NCI-H345 treated with DMSO at 0.1 percent for 48 hours (cell line): Measurements from ENCODE around the gene ACOXL.

ENCODE experiments used
- DNase-seq: peaks from one replicate; lab custom pipeline; 2025; ENCODE audit not compliant: unreplicated experiment; lab: John Stamatoyannopoulos, UW

Gene ACOXL

GRCh38 chr2:111154758-111155157 lies 422.4 kb downstream of the ACOXL start:
- DNase-seq = no peak

- peak; percentile 12 for DNase-seq
Observed at GRCh38 chr2:111155610-111156009, 423.2 kb downstream of the ACOXL start.

GRCh38 chr2:111156529-111156928 lies 424.2 kb downstream of the ACOXL start:
- DNase-seq = no peak

GRCh38 chr2:111157071-111157661 lies 424.8 kb downstream of the ACOXL start:
- peak; percentile 45 for DNase-seq

GRCh38 chr2:111157798-111158197 lies 425.4 kb downstream of the ACOXL start:
- DNase-seq = no peak

- no peak for DNase-seq
Observed at GRCh38 chr2:111159641-111160040, 427.3 kb downstream of the ACOXL start.

GRCh38 chr2:111160758-111161157 lies 428.4 kb downstream of the ACOXL start:
- DNase-seq = no peak

GRCh38 chr2:111161971-111162370 lies 429.6 kb downstream of the ACOXL start:
- DNase-seq = no peak

GRCh38 chr2:111162718-111163331 lies 430.5 kb downstream of the ACOXL start:
- no peak for DNase-seq

- no peak for DNase-seq
Observed at GRCh38 chr2:111164078-111164477, 431.7 kb downstream of the ACOXL start.

- no peak for DNase-seq
Observed at GRCh38 chr2:111165084-111165483, 432.7 kb downstream of the ACOXL start.

GRCh38 chr2:111166115-111166514 lies 433.7 kb downstream of the ACOXL start:
- DNase-seq = no peak

- DNase-seq = no peak
Observed at GRCh38 chr2:111167076-111167862, 434.9 kb downstream of the ACOXL start.

- DNase-seq = no peak
Observed at GRCh38 chr2:111167863-111168162, 435.4 kb downstream of the ACOXL start.
